Chondrocyte (in vitro differentiated cells): Measurements from ENCODE around the gene PRR14. TPM values are rescaled to one million over a fixed set of nuclear protein-coding genes. Genes with fewer than 3 reads are reported as not detected.

Experiments used
- DNase-seq: peaks from one replicate; pipeline ENCODE4 v3.0.0; 2021; ENCODE audit warnings: mixed read lengths, low spot score
- H3K27ac Mint-ChIP-seq: one replicate; pipeline ENCODE4 v1.8.0; 2021; ENCODE audit warnings: mild to moderate bottlenecking, moderate library complexity, mixed read lengths; ENCODE audit not compliant: unreplicated experiment
- H3K27me3 Mint-ChIP-seq: 2 replicates; pipeline ENCODE4 v1.8.0; 2021; ENCODE audit warnings: low read depth, mixed read lengths
- H3K36me3 Mint-ChIP-seq: 2 replicates; pipeline ENCODE4 v1.8.0; 2021; ENCODE audit warnings: low read depth, mixed read lengths
- H3K4me1 Mint-ChIP-seq: 2 replicates; pipeline ENCODE4 v1.8.0; 2021; ENCODE audit warnings: low read depth, mild to moderate bottlenecking, mixed read lengths
- H3K4me3 Mint-ChIP-seq: one replicate; pipeline ENCODE4 v1.8.0; 2021; ENCODE audit warnings: mild to moderate bottlenecking, moderate library complexity, mixed read lengths; ENCODE audit not compliant: unreplicated experiment
- H3K9me3 Mint-ChIP-seq: 2 replicates; pipeline ENCODE4 v1.8.0; 2021; ENCODE audit warnings: low read depth, mixed read lengths
- CTCF ChIP-seq: fragments of 200-600 bp; sonication (generic); IDR thresholded peaks from 2 replicates; pipeline ENCODE4 v1.5.0; 2021; ENCODE audit warnings: antibody characterized with exemption, mild to moderate bottlenecking, moderate library complexity
- total RNA-seq: library from RNA; stranded (reverse); gene quantifications from 3 replicates; pipeline ENCODE4 v1.2.1, GENCODE V29; 2021

PRR14 gene
- total RNA-seq, 1 donor from 2014 or later: 42.0 TPM

- Mint-ChIP-seq H3K4me1 (no peaks in the 10 kb centered on the region), H3K27ac (no peak overlapping the region), H3K9me3 (no peaks in the 10 kb centered on the region), H3K27me3 (no peaks in the 10 kb centered on the region), H3K36me3 (peaks cover 22% of the 10 kb centered on the region), H3K4me3 (no peak overlapping the region)
- peak; percentile 19 for TF ChIP-seq CTCF
- no peak for DNase-seq
These were observed 19.4 kb downstream of the PRR14 start for GRCh38 chr16:30669903-30670824.

GRCh38 chr16:30675143-30675542 is 24.4 kb downstream of the PRR14 start:
- DNase-seq: no peak
- H3K27me3 Mint-ChIP-seq: no peaks in the 10 kb centered on the region
- no peaks in the 10 kb centered on the region for H3K9me3 Mint-ChIP-seq
- H3K4me1 Mint-ChIP-seq: no peaks in the 10 kb centered on the region
- H3K27ac Mint-ChIP-seq: no peak overlapping the region
- TF ChIP-seq CTCF: no peak
- H3K36me3 Mint-ChIP-seq: peaks cover 5% of the 10 kb centered on the region
- H3K4me3 Mint-ChIP-seq: no peak overlapping the region

- H3K9me3 Mint-ChIP-seq: no peaks in the 10 kb centered on the region
- no peak overlapping the region for H3K4me3 Mint-ChIP-seq
- H3K4me1 Mint-ChIP-seq: no peaks in the 10 kb centered on the region
- no peak for DNase-seq
- H3K27ac Mint-ChIP-seq: no peak overlapping the region
- no peaks in the 10 kb centered on the region for H3K36me3 Mint-ChIP-seq
- TF ChIP-seq CTCF: no peak
- no peaks in the 10 kb centered on the region for H3K27me3 Mint-ChIP-seq
These were observed 27.3 kb downstream of the PRR14 start for GRCh38 chr16:30677931-30678585.

- H3K9me3 Mint-ChIP-seq: no peaks in the 10 kb centered on the region
- no peaks in the 10 kb centered on the region for H3K27me3 Mint-ChIP-seq
- H3K4me3 Mint-ChIP-seq: no peak overlapping the region
These were observed 27.8 kb downstream of the PRR14 start for GRCh38 chr16:30678586-30678970.

More at GRCh38 chr16:30678586-30678970, 27.8 kb downstream of the PRR14 start:
- TF ChIP-seq CTCF: no peak
- no peak for DNase-seq
- Mint-ChIP-seq H3K4me1 (no peaks in the 10 kb centered on the region), H3K36me3 (no peaks in the 10 kb centered on the region), H3K27ac (no peak overlapping the region)
